ENCODE results near the gene STAP1.
"Not testable (repeated sequence)": the region's sequence is repeated elsewhere in the genome, so short reads cannot be mapped to it uniquely, and the experiment has no call there.

The STAP1 gene

GRCh38 chr4:67632492-67632891, 74.0 kb downstream of the STAP1 start:
- no peak for DNase-seq

- no peak for DNase-seq
Measured at GRCh38 chr4:67634741-67635140, 76.2 kb downstream of the STAP1 start.

GRCh38 chr4:67635331-67635730, 76.8 kb downstream of the STAP1 start:
- no peak for DNase-seq

GRCh38 chr4:67636978-67637377, 78.5 kb downstream of the STAP1 start:
- DNase-seq: not testable (repeated sequence)

GRCh38 chr4:67638136-67638535, 79.6 kb downstream of the STAP1 start:
- no peak for DNase-seq

GRCh38 chr4:67651536-67651935, 93.0 kb downstream of the STAP1 start:
- no peak for DNase-seq

All from activated CD8-positive, alpha-beta memory T cell treated with anti-CD3 and anti-CD28 coated beads for 24 hours (primary cell).